ENCODE data around the gene BLM.
"Not testable (repeated sequence)": the region's sequence is repeated elsewhere in the genome, so short reads cannot be mapped to it uniquely, and the experiment has no call there.

BLM gene

DNA sequence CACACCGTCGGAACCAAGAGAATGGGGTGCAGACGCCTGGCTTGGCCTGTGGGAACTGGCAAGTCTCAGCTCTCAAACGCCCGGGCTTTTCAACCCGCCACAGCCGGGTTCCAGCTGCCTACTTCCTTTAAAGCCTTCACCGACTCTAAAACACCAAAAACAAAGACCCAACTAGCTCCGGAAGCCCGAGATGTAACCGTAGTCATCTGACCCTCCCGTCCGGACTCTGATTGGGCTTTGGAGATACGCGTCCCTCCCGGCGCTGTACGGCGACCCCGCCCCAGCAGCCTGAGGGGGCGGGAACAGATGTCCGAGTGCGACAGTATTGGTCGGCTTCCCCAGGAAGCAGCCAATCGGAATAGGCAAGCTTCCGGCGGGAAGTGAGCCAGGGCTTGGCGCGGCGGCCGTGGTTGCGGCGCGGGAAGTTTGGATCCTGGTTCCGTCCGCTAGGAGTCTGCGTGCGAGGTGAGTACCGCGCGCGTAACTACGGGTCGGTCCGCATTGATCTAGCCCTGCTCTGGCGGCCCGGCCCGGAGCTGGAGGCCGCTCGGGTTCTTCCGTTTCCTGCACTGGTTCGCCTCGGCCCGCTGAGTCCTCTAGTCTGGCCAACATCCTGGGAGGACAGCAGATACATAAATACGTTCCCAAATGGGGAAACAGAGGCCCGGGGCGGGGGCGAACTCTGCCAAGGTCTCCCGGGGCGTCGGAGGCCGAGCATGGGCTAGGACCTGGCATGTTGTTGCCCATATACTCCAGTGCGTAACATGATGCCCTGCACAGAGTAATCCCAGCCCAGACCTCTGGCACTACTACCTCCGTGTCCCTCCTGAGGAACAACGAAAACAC is at the start of gene BLM:
Gene BLM, plus strand, starts transcription at position 371 of the 846 bp plus-strand sequence. CDS start 30,047 bp downstream, outside the sequence.
- DNase-seq, result peak; percentile 96 to 97

DNA sequence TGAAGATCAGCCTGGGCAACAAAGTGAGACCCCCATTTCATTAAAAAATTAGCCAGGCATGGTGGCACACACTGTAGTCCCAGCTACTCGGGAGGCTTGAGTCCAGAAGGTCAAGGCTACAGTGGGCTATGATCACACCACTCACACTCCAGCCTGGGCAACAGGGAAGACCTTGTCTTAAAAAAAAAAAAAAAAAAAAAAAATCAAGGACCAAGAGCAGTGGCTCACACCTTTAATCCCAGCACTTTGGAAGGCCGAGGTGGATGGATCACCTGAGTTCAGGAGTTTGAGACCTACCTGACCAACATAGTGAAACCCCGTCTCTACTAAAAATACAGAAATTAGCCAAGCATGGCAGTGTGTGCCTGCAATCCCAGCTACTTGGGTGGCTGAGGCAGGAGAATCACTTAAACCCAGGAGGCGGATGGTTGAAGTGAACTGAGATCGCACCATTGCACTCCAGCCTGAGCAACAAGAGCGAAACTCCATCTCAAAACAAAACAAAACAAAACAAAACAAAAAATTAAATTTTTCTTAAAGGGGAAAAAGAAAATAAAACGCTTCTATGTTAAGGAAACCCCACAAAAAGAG is 49.3 kb upstream of the BLM start:
- not testable (repeated sequence) for DNase-seq

DNA sequence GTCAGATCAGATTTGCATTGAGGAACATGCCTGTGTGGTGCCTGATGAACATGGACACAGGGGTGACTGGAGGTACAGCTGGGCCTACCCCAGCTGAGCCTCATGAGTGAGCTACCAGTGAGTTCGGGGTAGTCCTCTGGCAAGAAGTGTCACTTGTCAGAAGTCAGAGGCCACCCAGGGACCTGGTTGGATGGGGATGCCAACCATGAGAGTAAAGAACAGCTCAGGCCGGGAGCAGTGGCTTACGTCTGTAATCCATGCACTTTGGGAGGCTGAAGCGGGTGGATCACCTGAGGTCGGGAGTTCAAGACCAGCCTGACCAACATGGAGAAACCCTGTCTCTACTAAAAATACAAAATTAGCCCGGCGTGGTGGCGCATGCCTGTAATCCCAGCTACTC is 46.5 kb upstream of the BLM start:
- not testable (repeated sequence) for DNase-seq

DNA sequence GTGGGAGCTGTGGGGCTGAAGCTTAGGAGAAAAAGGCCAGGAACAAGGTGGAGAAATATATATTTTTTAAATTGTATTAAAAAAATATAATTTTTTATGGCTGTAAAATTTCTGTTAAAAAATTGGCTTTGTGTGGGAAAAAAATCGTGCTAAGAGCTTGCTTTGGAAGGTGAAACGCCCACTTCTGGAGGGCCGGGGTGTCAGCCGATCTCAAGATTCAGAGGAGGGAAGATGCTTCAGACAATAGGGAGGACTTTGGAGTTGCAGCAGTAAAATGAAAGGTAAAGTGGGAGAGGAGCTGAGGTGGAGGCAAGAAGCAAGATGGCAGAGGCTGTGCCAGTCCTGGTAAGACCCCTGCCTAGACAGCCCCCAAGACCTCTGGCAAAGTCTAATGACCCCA is 45.9 kb upstream of the BLM start:
- no peak for DNase-seq

DNA sequence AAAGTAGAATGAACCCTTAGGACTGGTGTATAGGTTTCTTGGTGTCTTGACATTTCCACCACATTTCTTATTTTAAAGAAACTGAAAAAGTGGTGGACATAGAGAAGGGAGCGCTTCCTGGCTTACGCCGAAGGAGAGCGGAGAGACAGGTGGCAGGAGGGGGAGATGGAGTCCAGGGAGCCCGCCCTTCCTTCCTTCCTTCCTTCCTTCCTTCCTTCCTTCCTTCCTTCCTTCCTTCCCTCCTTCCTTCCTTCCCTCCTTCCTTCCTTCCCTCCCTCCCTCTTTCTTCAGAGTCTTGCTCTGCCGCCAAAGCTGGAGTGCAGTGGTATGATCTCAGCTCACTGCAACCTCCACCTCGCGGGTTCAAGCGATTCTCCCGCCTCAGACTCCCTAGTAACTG is 43.8 kb upstream of the BLM start:
- not testable (repeated sequence) for DNase-seq

DNA sequence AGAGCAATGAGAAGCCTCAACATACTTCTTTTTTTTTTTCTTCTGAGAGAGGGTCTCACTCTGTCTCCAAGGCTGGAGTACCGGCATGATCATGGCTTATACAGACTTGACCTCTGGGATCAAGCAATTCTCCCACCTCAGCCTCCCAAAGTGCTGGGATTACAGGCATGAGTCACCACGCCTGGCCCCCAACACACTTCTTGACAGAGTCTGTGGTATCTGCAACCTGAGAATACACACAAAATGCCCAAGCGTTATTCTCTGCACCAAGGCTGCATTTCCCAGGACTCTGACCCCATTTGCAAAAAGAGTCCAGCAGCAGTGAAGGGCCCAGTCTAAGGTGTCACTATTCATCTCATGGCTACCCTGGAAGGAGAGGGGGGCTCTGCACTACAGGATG is 42.7 kb upstream of the BLM start:
- no peak for DNase-seq

DNA sequence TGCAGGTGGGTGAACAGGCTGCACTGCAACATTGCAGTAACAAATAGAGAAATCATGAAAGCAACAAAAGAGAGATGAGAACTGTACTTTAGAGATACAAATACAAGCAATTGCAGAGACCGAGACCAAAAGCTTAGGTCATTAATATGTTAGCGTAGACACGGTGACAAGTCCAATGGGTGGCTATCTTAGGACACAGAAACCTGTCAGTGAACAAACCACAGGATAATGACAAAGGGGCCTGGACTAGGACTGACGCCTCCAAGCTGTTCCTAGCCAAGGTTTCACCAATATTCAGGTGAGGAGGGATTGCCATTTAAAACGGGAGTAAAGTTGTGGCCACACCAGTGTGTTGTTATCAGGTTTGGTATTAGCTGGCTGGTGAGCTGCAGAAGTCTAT is 41.7 kb upstream of the BLM start:
- no peak for DNase-seq

DNA sequence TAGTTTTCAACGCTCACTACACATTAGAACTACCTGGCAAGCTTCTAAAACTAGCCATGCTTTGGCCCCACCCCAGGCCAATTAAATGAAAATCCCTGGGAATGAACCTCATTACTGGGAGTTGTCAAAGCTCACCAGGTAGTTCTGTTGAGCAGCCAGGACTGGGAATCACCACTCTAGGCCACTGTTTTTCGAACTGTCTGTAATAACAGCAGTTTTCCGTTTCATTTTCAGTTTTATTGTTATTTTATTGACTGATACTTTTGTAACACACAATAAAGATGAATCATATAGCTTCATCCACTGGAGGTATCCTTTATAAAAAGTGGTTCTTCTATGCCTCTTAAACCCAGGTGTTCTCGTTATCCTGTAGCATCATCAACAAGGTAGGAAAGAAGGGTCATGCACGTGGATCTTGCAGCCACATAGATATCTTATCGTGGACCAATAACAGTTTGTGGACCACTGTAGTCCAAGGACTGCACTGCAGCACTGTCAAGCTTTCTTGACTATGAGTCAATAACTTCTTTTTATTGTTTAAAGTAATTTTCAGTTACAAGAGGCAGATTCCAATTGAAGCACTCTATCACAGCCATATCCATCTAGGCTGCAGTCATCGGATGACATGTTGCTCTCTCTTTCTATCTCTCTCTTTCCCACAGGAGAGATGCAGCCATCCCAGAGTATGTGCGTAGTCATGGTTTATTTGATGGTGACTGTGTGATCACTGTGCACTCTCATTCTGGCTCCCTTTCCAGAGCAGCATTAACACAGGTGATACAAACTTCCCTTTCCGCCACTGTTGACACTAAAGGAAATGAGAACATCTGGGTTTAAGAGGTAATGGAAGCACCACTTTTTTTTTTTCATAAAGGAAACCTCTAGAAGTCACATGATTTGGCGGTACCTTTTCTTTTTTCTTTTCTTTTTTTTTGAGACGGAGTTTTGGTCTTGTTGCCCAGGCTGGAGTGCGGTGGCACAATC is 39.0 kb upstream of the BLM start:
- DNase-seq, result peak in 1 of 2 donors; percentile 55

DNA sequence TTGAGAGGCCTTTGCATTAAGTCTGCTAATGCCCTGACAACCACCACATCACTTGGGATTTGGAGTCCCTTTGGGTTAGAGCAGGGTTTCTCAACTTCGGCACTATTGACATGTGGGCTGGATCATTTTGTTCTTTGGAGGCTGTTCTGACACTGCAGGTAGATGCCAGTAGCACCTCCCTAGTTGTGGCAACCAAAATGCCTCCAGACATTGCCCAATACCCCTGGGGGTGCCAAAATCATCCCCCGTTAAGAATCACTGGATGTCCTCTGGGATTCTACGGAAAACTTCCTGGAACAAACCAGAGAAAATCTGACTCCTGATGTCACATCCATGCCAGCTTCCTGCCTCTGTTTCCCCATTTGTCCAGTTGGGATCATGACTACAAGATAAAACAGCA is 37.2 kb upstream of the BLM start:
- DNase-seq, result no peak

DNA sequence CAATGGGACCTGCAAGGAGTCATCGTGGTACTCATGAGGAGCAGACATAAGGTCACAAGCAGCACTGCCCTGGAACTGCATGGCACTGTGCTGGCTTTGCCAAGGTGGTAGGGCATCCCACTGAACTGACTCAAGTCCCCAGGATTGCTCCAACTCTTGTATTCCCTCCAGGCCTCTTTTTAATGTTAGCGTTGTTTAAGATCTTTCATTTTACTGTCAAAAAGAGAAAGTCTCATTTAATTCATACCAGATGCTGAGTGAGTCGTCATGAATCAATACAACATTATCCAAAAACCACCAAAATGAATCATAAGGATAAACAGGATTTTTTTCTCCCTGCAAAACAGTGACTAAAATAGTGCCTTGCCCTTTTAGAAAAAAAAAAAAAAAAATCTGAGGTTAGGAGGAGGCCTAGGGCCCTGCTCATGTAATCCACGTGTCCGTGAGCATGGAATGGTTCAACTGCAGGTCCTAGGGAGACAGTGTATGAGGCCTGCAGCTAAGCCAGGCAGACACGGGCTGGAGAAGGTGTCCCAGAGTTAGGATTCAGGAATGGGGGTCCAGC is 36.7 kb upstream of the BLM start:
- DNase-seq, result no peak

DNA sequence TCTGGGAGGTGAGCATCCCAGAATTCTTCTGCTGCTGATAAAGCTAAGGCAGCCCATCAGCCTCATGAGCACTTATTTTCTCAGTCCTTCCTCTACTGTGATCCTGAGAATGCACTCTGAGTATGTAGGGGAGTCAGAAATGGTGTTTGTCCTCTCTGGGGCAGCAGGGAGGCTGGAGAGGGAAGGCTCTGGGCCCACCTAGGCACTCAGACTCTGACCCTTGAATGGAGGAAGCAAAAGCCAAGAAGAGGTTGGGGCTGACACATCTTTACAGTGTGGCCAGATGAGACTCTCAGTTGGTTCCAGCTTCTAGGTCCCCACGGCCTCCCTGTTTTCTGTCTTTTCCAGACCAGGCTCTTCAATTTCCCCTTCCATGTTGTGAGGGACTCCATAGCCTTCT is 36.1 kb upstream of the BLM start:
- no peak for DNase-seq

DNA sequence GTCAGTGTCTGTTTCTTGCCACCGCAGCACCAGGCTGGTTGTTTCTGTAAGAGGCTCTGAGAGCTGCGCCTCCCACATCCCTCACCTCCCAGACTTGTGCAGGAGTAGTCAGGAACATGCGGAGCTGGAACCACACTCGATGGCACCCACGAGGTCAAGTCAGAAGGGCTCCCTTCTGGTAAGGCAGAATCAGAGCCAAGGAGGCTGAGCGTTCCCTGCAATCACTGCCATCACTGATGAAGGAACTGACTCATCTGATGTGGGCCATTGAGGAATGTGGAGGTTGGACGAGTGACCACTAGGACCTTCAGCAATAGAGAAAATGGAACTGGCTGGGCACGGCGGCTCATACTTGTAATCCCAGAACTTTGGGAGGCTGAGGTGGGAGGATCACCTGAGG is 35.7 kb upstream of the BLM start:
- DNase-seq, result no peak

DNA sequence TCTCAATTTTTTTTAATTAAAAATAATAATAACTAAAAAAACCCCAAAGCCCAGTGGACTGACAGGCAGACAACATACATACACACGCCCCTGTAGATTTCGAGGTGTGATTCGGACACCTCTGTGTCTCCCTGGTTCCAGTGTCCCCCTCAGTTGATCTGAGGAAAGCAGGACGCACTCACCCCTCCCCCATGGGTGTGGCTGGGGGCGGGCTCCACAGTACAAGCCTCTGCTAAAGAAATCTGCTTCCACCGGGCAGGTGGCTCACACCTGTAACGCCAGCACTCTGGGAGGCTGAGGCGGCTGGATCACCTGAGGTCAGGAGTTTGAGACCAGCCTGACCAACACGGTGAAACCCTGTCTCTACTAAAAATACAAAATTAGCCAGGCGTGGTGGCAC is 33.8 kb upstream of the BLM start:
- no peak for DNase-seq

DNA sequence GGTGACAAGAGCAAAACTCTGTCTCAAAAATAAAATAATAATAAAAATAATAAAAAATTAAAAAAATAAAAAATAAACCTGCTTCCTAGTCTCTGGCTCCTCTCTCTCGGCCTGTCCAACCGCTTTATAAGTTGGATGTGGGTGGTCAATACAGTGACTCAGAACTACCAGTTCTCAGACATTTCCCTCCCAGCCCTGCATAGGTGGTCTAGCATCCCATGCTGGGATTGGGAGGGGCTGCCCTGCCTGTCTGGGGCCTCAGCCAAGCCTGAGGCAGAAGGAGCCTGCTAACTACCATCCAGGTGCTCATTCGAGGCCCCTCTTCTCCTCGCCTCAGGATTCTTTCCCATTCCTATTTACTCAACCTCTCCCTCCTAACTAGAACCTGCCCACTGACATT is 33.3 kb upstream of the BLM start:
- no peak for DNase-seq

DNA sequence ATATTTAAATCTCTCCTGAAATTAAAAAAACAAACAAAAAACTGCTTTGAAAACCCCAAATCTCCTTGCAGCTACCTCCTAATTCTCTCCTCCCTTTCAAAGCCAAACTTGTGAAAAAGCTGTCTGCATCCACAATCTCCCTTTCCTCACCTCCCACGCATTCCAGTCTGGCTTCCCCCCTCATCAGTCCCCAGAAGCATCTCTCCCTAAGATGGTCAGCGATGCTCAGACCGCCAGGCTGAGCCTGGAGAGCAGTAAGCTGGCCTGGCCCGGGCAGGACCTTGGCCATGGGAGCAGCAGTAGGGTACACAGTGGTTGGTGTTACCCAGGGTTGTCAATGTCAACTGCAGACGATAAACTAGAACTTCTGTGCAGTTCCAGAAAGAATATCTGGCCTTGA is 32.9 kb upstream of the BLM start:
- DNase-seq, result no peak

DNA sequence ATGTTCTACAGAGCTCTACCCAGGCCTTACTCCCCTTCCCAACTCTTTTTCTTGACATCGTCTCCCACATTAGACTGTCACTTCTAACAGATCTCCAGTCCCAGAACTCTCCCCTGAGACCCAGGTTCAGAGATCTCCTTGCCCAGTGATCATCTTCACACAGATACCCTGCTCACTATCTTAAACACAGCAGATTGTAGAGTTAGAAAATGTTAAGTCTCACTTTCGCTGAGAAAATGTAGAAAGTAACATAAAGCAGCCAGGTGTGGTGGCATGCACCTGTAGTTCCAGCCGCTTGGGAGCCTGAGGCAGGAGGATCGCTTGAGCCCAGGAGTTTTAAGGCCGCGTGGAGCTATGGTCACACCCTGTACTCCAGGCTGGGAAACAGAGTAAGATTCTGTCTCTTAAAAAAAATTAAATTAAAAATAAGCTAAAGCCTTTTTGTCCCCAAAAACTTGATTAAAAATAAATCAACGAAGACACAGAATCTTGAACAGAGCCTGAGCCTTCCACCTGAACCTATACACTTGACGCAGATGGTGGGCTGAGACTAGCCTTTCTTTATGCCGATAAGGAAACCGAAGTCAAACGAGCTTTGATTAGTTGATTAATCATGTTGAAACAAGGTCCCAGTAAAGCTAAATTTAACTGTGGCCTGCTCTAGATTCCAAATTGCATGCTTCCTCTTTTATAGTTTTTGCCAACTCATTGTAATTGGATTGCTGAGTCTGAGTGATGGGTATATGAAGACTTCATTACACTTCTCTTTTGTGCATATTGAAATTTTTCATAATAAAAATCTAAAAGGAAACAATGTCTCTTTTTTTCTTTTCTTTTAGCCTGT is 31.3 kb upstream of the BLM start:
- peak in 1 of 2 donors; percentile 16 for DNase-seq

DNA sequence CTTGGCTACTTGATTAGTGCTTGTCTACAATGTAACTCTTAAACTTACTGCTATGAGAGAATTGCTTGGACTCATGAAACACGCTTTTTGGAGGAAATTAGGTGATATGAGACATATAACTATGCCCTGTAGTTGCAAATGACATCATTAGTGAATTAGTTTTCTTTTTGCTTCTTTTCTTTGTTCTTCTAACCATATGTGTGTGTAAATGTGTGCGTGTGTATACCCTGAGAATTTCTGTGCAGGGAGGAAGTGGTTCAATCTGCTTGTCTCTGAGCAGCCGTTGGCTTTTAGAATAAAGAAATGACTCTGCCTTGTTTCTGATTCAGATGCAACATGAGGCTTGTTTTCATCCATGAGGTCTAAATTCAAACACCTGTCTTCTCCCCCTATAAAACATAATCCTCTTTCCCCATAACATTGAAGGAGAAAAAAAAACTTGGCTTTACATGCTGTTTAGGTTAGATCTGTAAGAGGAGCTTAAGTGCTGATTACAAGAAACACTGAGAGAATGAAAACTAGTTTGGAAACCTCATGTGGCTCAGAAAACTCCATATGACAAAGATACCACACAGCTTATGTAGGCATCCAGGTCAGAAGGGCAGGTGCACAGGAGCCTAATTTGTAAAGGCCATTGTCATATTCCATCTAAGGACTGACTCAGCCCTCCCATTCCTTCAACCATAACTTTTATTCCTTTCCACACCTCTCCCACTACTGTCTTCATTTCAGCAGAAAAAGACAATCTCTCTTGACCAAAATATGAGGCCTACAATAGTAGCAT is 30.5 kb upstream of the BLM start:
- DNase-seq, result peak; percentile 25 to 55

DNA sequence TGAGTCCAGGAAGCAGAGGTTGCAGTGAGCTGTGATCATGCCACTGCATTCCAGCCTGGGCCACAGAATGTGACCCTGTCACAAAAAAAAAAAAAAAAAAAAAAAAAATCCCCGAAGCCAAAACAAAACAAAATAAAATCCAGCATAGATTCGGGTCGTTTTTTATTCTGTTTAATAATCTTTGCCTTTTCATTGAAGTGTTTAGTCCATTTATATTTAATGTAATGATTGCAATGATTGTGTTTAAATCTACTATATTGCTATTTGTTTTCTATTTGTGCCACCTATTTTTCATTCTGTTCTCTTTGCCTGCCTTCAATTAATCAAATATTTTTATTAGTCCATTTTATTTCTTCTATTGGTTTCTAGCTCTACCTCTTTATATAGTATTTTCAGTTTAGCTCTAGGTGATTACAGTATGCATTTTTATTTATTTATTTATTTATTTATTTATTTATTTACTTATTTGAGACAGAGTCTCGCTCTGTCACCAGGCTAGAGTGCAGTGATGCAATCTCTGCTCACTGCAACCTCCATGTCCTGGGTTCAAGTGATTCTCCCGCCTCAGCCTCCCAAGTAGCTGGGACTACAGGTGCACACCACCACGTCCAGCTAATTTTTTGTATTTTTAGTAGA is 27.7 kb upstream of the BLM start:
- DNase-seq, result not testable (repeated sequence)

DNA sequence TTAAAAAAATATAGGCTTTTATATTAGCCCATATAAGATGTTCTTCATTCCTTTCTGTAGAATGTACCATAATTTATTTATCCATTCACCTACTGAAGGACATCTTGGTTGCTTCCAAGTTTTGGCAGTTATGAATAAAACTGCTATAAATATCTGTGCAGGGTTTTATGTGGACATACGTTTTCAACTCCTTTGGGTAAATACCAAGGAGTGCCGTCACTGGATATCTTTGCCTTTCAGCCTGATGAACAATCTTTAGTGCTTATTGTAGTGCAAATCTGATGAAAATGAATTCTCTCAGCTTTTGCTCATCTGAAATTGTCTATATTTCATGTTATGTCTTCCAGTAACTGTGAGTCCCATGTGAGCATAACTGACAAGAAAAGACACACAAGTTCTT is 26.6 kb upstream of the BLM start:
- DNase-seq, result no peak

DNA sequence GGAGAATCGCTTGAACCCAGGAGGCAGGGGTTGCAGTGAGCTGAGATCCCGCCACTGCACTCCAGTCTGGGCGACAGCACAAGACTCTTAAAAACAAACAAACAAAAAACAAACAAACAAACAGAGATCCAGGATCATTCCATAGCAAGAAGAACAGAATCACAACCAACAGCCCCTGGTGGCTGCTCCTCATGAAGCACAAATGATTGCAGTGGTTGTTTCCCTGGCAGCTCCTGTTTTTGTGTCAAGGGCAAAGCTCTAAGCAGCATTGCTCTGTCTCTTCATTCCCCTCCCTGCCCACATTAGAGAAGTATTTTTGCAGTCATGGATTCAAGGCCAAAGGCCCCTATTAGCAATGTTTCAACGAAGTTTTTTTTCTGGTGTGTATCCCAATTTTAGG is 25.8 kb upstream of the BLM start:
- DNase-seq, result no peak

All from CD4-positive, alpha-beta T cell treated with Interferon alpha-2 for 1 hour (primary cell).